Liver (tissue), 9 donors: ENCODE data around the gene SPCS3. TPM values are rescaled to one million over a fixed set of nuclear protein-coding genes. Genes with fewer than 3 reads are reported as not detected.

Source experiments
- DNase-seq: peaks from one replicate; pipeline ENCODE4 v3.0.0-alpha.2; 2017; ENCODE audit warnings: low spot score
- H3K27ac ChIP-seq, 2 donors: one replicate each; pipeline ENCODE4 v1.7.0; 2013; ENCODE audit warnings: inconsistent platforms in 2 of 2, low read length in 2 of 2, control low read depth in 1 of 2, low read depth in 1 of 2, mild to moderate bottlenecking in 1 of 2
- H3K27me3 ChIP-seq, 4 donors: one replicate each; pipeline versions ENCODE4 v1.6.1 to v1.7.0; 2013; ENCODE audit warnings: low read length in 3 of 4, inconsistent platforms in 1 of 4, mild to moderate bottlenecking in 1 of 4, moderate library complexity in 1 of 4; ENCODE audit not compliant: control insufficient read depth in 4 of 4, insufficient read depth in 4 of 4
- H3K36me3 ChIP-seq, 4 donors: one replicate each; pipeline versions ENCODE4 v1.6.1 to v1.7.0; 2013; ENCODE audit warnings: low read length in 3 of 4, mild to moderate bottlenecking in 3 of 4, low read depth in 1 of 4, moderate library complexity in 1 of 4; ENCODE audit not compliant: control insufficient read depth in 4 of 4, insufficient read depth in 3 of 4
- H3K4me1 ChIP-seq, 4 donors: one replicate each; pipeline versions ENCODE4 v1.6.1 to v1.7.0; 2013; ENCODE audit warnings: low read length in 3 of 4, mild to moderate bottlenecking in 3 of 4, moderate library complexity in 1 of 4; ENCODE audit not compliant: control insufficient read depth in 4 of 4, insufficient read depth in 4 of 4
- H3K4me3 ChIP-seq, 3 donors: one replicate each; pipeline versions ENCODE4 v1.6.1 to v1.7.0; 2013; ENCODE audit warnings: low read length in 3 of 3, control low read depth in 1 of 3, low read depth in 1 of 3, mild to moderate bottlenecking in 1 of 3
- H3K9ac ChIP-seq, 2 donors: one replicate each; pipeline ENCODE4 v1.7.0; 2013; ENCODE audit warnings: low read length in 2 of 2, mild to moderate bottlenecking in 2 of 2, moderate library complexity in 2 of 2, control low read depth in 1 of 2, low read depth in 1 of 2
- H3K9me3 ChIP-seq, 4 donors: one replicate each; pipeline versions ENCODE4 v1.6.1 to v1.7.0; 2013; ENCODE audit warnings: low read length in 3 of 4; ENCODE audit not compliant: control insufficient read depth in 4 of 4
- ATF3 ChIP-seq: IDR thresholded peaks from 2 replicates; pipeline ENCODE4 v1.6.1; 2016; ENCODE audit warnings: antibody characterized with exemption
- CTCF ChIP-seq: fragments of 150-350 bp; IDR thresholded peaks from 2 replicates; pipeline ENCODE4 v1.5.1; 2017; ENCODE audit warnings: improper control_type of control experiment, low read depth, low read length; ENCODE audit not compliant: missing input control
- EGR1 ChIP-seq, 2 donors: IDR thresholded peaks; 2 replicates each; pipeline ENCODE4 v1.6.1; 2016 to 2018; ENCODE audit warnings: antibody characterized with exemption in 2 of 2, low read depth in 2 of 2
- FOXA1 ChIP-seq: IDR thresholded peaks from 2 replicates; pipeline ENCODE4 v1.6.1; 2016; ENCODE audit warnings: antibody characterized with exemption
- FOXA2 ChIP-seq: IDR thresholded peaks from 2 replicates; pipeline ENCODE4 v1.6.1; 2016; ENCODE audit warnings: antibody characterized with exemption
- GABPA ChIP-seq, 2 donors: IDR thresholded peaks in 1 of 2; conservative IDR thresholded peaks in 1 of 2; 2 replicates each; pipeline ENCODE4 v1.6.1; 2016; ENCODE audit warnings: antibody characterized with exemption in 2 of 2, mild to moderate bottlenecking in 1 of 2, moderate library complexity in 1 of 2
- HNF4A ChIP-seq, 2 donors: conservative IDR thresholded peaks; 2 replicates each; pipeline ENCODE4 v1.6.1; 2016; ENCODE audit warnings: antibody characterized with exemption in 2 of 2, mild to moderate bottlenecking in 2 of 2
- HNF4G ChIP-seq: IDR thresholded peaks from 2 replicates; pipeline ENCODE4 v1.6.1; 2016; ENCODE audit warnings: antibody characterized with exemption
- NR2F2 ChIP-seq: IDR thresholded peaks from 2 replicates; pipeline ENCODE4 v1.6.1; 2016; ENCODE audit warnings: antibody characterized with exemption
- RAD21 ChIP-seq, 2 donors: IDR thresholded peaks; 2 replicates each; pipeline ENCODE4 v1.6.1; 2016; ENCODE audit warnings: antibody characterized with exemption in 2 of 2, mild to moderate bottlenecking in 2 of 2
- RXRA ChIP-seq, 2 donors: IDR thresholded peaks; 2 replicates each; pipeline ENCODE4 v1.6.1; 2017 to 2018; ENCODE audit warnings: antibody characterized with exemption in 2 of 2, mild to moderate bottlenecking in 1 of 2
- SP1 ChIP-seq: IDR thresholded peaks from 2 replicates; pipeline ENCODE4 v1.6.1; 2018; ENCODE audit warnings: antibody characterized with exemption, mild to moderate bottlenecking
- TAF1 ChIP-seq: conservative IDR thresholded peaks from 2 replicates; pipeline ENCODE4 v1.6.1; 2016; ENCODE audit warnings: antibody characterized with exemption, mild to moderate bottlenecking
- YY1 ChIP-seq: IDR thresholded peaks from 2 replicates; pipeline ENCODE4 v1.6.1; 2016; ENCODE audit warnings: antibody characterized with exemption, mild to moderate bottlenecking
- ZBTB33 ChIP-seq: IDR thresholded peaks from 2 replicates; pipeline ENCODE4 v1.6.1; 2016; ENCODE audit warnings: antibody characterized with exemption
- WGBS: extraction: QIAGEN DNeasy Blood & Tissue Kit; methylation state at CpG from one replicate; pipeline ENCODE4 v1.1.7; 2013; 5-methylcytosine and 5-hydroxymethylcytosine counted together
- polyA plus RNA-seq, 2 donors: library from polyadenylated mRNA; stranded (reverse) in 1 of 2; unstranded in 1 of 2; fragments of 200-250 nt in 1 of 2; fragments of >200 nt in 1 of 2; fragmentation: Nextera tagmentation in 1 of 2; extraction: Ambion mirVana in 1 of 2; gene quantifications; one replicate each; pipeline versions ENCODE4 v1.2.1 to v1.2.3, GENCODE V29; 2013 to 2015
- total RNA-seq, 2 donors: library from RNA; depleted of rRNA; stranded (reverse); fragments of >200 nt; gene quantifications; one replicate each; pipeline ENCODE4 v1.2.3, GENCODE V29; 2014
- TF ChIP-seq, protein P1 (sequence below): IDR thresholded peaks from 2 replicates; pipeline ENCODE4 v1.6.1; 2016; ENCODE audit warnings: antibody characterized with exemption
- TF ChIP-seq, protein P2 (sequence below): IDR thresholded peaks from 2 replicates; pipeline ENCODE4 v1.6.1; 2016; ENCODE audit warnings: antibody characterized with exemption, mild to moderate bottlenecking
- donor health status: healthy.
- donor health status: healthy.
- donor health status: healthy.
- donor health status: healthy.
- donor health status: healthy.

SPCS3 gene
- total and polyA plus RNA-seq, 4 donors: 54.0 to 79.4 (median 63.0) TPM

DNA sequence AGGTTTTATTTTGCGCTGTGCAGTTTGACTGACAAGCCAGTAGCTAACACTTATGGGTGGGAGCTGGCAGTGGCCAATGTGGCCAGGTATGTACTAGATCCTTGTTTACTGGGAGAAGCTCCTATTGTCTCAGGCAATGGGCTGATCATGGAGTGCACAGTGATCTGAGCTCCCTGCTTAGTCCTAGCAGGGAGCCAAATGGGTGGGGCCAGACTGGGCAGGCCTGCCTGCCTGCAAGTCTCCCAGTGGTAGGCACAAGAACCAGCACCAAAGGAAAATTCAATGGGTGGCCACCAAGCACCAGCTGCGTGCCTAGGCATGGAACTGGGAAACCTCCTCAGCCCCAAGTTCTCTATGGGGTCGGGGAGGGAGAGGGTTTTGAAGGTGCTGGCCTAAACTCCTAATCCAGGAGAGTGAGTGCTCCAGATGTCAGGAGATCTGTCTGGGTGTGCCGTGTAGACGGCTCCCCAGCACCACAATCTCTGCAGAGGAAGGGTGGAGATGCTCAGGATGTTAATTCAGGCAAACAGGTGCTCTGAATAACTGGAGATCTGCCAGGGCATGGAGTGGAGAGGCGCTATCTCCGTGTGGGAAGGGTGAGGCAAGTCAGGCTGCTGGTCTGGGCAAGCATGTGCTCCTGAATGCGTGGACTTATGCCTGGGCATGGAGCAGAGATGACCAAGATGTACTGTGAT, 48.2 kb downstream of the SPCS3 start:
- H3K27me3 ChIP-seq: no peaks in the 10 kb centered on the region
- H3K9me3 ChIP-seq: no peaks in the 10 kb centered on the region
- no peak overlapping the region for H3K4me3 ChIP-seq
- 76% methylated on average over 8 of the region's 8 CpGs for WGBS
- TF ChIP-seq ATF3 (no peak), YY1 (no peak), HNF4A (conservative IDR thresholded peaks at IDR 0.05) (no peak), GABPA (IDR thresholded peaks at IDR 0.05 in 1 of 2, conservative IDR thresholded peaks at IDR 0.05 in 1 of 2) (no peak), EGR1 (IDR thresholded peaks at IDR 0.05; ENCODE audit: low read depth in 2 of 2) (no peak), RAD21 (IDR thresholded peaks at IDR 0.05) (no peak), NR2F2 (no peak), ZBTB33 (no peak), FOXA2 (no peak), FOXA1 (no peak), TAF1 (no peak), HNF4G (no peak), SP1 (no peak), CTCF (no peak), RXRA (IDR thresholded peaks at IDR 0.05) (no peak)
- TF ChIP-seq, protein P1, sequence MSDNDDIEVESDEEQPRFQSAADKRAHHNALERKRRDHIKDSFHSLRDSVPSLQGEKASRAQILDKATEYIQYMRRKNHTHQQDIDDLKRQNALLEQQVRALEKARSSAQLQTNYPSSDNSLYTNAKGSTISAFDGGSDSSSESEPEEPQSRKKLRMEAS: no peak
- TF ChIP-seq, protein P2, sequence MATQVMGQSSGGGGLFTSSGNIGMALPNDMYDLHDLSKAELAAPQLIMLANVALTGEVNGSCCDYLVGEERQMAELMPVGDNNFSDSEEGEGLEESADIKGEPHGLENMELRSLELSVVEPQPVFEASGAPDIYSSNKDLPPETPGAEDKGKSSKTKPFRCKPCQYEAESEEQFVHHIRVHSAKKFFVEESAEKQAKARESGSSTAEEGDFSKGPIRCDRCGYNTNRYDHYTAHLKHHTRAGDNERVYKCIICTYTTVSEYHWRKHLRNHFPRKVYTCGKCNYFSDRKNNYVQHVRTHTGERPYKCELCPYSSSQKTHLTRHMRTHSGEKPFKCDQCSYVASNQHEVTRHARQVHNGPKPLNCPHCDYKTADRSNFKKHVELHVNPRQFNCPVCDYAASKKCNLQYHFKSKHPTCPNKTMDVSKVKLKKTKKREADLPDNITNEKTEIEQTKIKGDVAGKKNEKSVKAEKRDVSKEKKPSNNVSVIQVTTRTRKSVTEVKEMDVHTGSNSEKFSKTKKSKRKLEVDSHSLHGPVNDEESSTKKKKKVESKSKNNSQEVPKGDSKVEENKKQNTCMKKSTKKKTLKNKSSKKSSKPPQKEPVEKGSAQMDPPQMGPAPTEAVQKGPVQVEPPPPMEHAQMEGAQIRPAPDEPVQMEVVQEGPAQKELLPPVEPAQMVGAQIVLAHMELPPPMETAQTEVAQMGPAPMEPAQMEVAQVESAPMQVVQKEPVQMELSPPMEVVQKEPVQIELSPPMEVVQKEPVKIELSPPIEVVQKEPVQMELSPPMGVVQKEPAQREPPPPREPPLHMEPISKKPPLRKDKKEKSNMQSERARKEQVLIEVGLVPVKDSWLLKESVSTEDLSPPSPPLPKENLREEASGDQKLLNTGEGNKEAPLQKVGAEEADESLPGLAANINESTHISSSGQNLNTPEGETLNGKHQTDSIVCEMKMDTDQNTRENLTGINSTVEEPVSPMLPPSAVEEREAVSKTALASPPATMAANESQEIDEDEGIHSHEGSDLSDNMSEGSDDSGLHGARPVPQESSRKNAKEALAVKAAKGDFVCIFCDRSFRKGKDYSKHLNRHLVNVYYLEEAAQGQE: no peak
- H3K9ac ChIP-seq: no peak overlapping the region
- no peaks in the 10 kb centered on the region for H3K36me3 ChIP-seq
- no peaks in the 10 kb centered on the region for H3K4me1 ChIP-seq
- no peak overlapping the region for H3K27ac ChIP-seq
- DNase-seq: no peak
